DMS114 treated with DMSO at 0.1 percent for 48 hours (cell line): Measurements from ENCODE around the gene URM1.
A peak's percentile ranks its signal among the peaks of the same experiment; 100 is the strongest.
"Not testable (repeated sequence)": the region's sequence is repeated elsewhere in the genome, so short reads cannot be mapped to it uniquely, and the experiment has no call there.

Experiments
- DNase-seq: peaks from one replicate; lab custom pipeline; 2025; ENCODE audit not compliant: unreplicated experiment; lab: John Stamatoyannopoulos, UW

URM1 gene

GRCh38 chr9:128370752-128371629 lies at the start of gene URM1:
Gene URM1 (plus strand): TSS chr9:128371374. CDS start chr9:128371381, 7 bp downstream.
- peak; percentile 88 for DNase-seq

GRCh38 chr9:128321879-128322403 lies 49.2 kb upstream of the URM1 start:
- no peak for DNase-seq

- peak; percentile 81 for DNase-seq
Measured at GRCh38 chr9:128322404-128323211, 48.6 kb upstream of the URM1 start, which contains the start of the genes COQ4 and TRUB2. Gene COQ4 (plus strand): TSS chr9:128322839. CDS start chr9:128322859, 20 bp downstream. Gene TRUB2 (minus strand): TSS chr9:128322447. CDS start chr9:128322408, 39 bp downstream.

DNA sequence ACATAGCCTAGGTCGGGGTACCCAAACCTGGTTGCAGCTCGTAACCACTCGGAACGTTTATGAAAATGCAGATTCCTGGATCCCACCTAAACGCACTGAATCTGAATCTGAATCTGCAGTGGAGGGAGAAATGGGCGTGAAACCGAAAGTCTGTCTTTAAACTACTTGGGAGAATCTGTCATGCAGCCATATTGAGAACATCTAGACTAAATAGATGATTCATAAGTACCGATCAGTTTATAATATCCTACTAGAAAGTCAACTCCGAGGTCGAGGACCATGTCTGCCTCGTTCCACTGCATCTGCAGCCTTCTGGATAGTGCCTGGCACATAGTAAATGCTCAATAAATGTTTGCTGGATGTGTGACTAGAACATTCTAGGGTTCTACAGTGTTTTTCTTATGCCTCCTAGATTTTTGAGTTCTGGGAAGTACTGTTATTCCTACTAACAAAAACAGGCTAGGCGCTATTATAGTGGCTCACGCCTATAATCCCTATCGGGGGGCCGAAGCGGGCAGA lies 47.9 kb upstream of the URM1 start:
- no peak for DNase-seq

- DNase-seq, result no peak
Measured at GRCh38 chr9:128323791-128324190, 47.4 kb upstream of the URM1 start.

DNA sequence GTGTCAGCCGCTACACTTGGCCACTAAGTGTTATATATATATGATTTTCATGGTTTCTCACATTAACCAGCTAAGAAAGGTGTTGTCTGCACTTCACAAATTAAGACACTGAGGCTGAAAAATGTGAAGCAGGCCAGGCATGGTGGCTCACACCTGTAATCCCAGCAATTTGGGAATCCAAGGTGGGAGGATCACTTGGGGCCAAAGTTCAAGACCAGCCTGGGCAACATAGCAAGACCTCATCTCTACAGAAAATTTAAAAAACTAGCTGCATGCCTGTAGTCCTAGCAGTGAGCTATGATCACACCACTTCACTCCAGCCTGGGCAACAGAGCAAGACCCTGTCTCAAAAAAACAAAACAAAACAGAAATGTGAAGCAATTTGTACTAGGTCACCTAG lies 46.8 kb upstream of the URM1 start:
- DNase-seq, result no peak

DNA sequence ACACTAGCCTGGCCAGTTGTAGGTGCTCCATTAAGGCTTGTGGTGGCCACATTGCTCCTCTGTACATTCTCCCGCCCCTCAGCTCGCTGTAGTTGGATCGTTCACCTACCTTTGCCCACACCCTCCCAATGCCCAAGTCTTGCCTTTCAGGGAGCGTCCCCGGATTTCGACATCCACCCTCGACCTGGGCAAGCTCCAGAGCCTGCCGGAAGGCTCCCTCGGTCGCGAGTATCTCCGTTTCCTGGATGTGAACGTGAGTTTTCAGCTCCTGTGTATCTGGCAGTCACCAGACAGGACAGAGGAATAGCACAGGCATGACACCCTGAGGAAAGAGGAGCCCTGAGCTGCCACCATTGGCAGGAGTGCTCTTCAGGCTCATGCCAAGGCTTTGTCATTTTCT lies 45.5 kb upstream of the URM1 start:
- DNase-seq, result no peak

DNA sequence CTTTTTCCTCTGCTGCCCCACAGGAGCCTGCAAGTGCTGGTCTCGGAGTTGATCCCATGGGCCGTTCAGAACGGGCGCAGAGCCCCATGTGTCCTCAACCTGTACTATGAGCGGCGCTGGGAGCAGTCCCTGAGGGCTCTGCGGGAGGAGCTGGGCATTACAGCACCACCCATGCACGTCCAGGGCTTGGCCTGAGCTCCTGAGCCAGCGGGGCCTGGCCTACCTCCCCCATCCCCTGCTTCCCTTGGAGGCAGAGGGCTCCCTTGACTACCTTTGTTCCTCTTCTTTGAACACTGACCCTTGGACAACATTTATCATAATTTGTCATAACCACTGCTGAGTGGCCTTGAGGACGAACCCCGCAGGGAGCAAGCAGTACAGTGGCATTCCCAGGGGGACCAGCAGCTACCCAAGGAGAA lies 37.7 kb upstream of the URM1 start:
- DNase-seq, result no peak

GRCh38 chr9:128335161-128335560 lies 36.0 kb upstream of the URM1 start:
- DNase-seq, result no peak

DNA sequence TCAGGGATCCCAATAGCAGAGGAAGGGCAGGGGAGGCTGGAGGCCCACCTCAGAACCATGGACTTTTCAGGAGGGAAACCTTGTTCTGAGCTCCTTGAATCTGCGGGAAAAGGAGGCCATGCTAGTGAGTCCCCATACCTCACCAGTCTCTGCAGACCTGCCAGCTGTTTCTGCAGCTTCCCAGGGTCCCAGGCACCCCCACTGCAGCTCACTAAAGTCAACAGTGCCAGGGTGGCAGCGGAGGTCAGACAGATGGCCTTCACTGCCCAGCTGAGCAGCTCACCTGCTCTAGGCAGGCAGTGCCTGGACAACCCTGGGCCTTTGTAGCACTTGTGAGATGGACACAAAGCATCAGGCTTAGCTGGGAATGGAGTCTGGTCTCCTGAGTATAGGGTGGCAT lies 35.3 kb upstream of the URM1 start:
- DNase-seq, result no peak

DNA sequence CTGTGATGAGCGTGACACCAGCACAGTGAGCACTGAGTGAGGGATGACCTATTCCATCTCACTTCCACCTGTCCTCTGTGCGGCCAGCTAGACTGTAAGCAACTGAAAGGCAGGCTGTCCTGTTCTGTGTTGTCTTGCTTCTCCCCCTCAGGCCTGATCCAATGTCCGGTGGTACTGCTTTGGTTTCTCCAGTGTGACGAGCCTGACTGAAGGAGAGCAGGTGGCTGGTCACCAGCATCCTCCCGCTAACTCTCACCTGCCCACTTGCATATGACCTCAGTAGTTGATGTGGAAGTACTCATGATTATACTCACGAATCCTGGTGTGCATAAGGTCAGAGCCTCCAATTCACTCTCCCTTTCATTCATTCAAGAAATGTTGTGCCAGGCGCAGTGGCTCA lies 33.2 kb upstream of the URM1 start:
- DNase-seq, result no peak

- not testable (repeated sequence) for DNase-seq
Measured at GRCh38 chr9:128338852-128339614, 32.1 kb upstream of the URM1 start.

- peak; percentile 35 for DNase-seq
Measured at GRCh38 chr9:128339761-128340690, 31.1 kb upstream of the URM1 start, which contains the start of gene SLC27A4. Gene SLC27A4 (plus strand): TSS chr9:128340527. CDS start chr9:128343133, 2,606 bp downstream.

DNA sequence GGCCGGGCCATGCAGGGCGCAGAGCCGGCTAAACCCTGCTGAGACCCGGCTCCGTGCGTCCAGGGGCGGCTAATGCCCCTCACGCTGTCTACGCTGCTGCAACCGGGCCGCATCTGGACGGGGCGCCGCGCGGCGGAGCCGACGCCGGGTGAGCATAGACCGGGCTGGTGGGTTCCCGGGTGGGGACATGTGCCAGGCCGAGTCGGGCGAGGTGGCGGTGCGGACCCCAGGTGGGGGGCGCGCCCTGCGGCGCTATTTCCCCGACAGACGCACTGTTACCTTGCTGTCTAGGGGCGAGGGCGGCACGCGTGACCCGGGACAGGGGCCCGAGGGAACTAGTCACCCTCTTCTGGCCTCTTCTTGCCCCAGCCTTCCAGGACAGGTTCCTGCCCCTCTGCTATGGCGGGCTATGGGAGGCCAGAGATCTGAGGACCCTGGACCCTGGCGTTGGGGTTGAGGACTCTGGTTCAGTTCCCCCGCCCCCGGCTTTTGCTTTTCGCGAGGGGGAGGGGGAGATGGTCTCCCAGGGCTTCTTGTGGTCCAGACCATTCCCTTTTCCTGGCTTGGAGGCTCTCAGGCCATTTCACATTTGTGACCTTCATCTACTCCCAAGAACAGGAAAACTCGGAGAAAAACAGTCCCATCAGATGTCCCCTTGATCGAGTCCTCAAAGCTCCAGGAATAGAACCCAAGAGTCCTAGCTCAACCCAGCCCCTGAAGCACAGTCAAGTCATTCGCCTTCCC lies 30.3 kb upstream of the URM1 start:
- DNase-seq, result no peak

- peak; percentile 35 for DNase-seq
Measured at GRCh38 chr9:128341435-128341849, 29.7 kb upstream of the URM1 start.

DNA sequence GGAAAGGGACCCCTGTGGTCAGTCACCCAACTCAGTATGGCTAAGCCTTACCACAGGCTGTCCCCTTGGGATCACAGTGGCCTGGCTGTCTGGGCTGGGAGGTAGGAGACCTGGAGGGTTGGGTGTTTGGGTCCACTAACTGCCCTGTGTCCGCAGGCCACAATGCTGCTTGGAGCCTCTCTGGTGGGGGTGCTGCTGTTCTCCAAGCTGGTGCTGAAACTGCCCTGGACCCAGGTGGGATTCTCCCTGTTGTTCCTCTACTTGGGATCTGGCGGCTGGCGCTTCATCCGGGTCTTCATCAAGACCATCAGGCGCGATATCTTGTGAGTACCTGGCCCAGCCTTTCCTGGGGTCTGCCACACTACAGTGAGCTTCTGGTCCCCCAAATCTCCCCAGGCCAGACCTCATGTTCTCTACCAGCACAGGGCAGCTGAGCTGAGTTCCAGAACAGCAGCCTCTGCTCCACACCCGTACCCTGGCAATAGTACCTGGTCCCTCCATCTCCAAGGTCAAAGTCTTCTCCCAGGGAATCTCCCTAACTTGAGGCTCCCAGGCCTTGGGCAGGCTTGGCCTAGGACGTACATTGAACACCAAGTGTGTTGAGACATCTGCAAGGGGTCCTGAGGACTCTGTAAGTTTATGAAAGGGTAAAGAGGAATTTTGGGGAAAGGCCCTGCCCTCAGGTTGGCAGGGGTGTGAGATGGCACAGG lies 28.0 kb upstream of the URM1 start:
- no peak for DNase-seq

DNA sequence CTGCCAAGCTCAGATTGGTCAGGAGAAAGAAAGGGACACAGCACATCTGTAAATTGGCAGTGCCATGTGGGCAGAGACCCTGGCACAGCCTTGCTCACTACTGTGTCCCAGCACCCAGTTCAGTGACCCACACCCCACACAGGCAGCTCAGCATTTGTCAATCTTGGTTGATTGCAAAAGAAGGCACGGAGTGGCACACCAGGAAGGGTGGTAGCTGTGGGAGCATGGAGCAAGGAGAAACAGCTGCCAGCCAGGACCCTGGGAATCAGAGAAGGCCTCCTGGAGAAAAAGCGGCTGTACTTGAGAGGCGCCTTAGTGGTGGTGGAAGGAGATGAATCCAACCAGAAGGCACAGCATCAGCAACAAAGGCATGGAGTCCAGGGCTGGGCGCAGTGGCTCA lies 27.3 kb upstream of the URM1 start:
- DNase-seq, result no peak
